Omental fat pad (tissue), 4 donors: Measurements from ENCODE around the gene BIRC6. TPM values are rescaled to one million over a fixed set of nuclear protein-coding genes. Genes with fewer than 3 reads are reported as not detected.

ENCODE experiments used
- ATAC-seq: fragments of 150-250 bp; one replicate; pipeline ENCODE4 v1.9.1; 2016; ENCODE audit warnings: mild to moderate bottlenecking, moderate library complexity; ENCODE audit not compliant: low FRiP score
- DNase-seq: peaks from one replicate; pipeline ENCODE4 v3.0.0-alpha.2; 2019; ENCODE audit warnings: low spot score
- total RNA-seq, 4 donors: library from RNA; depleted of rRNA; stranded (reverse); fragments of >200 nt; gene quantifications; one replicate each; pipeline ENCODE4 v1.1.0, GENCODE V29; 2016
- TF ChIP-seq, protein P1 (sequence below), 3 donors: fragments of 450-650 bp; IDR thresholded peaks; one replicate each; pipeline ENCODE4 v1.5.1; 2016 to 2017; ENCODE audit warnings: antibody characterized with exemption in 3 of 3, mild to moderate bottlenecking in 3 of 3, moderate library complexity in 2 of 3

The BIRC6 gene
- total RNA-seq, 4 donors from 2014 or later, result 118 to 226 (median 151) TPM

DNA sequence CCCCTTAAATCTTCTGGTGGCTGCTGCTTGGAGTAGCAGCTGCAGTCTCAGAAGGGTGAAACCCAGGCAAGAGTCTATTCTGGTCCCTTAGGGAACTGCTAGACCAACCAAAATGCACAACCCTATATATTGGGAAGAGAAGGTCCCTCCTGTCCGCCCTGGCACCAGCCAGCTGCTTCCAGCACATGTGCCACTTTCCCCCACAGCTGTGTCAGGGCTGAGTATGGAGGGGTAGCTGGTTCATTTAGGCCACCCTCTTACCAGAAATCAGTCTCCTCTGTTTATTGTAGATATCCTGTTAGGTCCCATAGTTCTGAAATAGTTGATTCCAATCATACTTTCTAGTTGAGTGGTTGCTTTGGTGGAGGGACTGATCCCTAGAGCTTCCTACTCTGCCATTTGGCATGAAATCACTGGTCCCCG, 68.9 kb downstream of the BIRC6 start:
- ATAC-seq, result no peak
- TF ChIP-seq, protein P1, sequence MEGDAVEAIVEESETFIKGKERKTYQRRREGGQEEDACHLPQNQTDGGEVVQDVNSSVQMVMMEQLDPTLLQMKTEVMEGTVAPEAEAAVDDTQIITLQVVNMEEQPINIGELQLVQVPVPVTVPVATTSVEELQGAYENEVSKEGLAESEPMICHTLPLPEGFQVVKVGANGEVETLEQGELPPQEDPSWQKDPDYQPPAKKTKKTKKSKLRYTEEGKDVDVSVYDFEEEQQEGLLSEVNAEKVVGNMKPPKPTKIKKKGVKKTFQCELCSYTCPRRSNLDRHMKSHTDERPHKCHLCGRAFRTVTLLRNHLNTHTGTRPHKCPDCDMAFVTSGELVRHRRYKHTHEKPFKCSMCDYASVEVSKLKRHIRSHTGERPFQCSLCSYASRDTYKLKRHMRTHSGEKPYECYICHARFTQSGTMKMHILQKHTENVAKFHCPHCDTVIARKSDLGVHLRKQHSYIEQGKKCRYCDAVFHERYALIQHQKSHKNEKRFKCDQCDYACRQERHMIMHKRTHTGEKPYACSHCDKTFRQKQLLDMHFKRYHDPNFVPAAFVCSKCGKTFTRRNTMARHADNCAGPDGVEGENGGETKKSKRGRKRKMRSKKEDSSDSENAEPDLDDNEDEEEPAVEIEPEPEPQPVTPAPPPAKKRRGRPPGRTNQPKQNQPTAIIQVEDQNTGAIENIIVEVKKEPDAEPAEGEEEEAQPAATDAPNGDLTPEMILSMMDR (IDR thresholded peaks at IDR 0.05), result no peak
- DNase-seq, result no peak

DNA sequence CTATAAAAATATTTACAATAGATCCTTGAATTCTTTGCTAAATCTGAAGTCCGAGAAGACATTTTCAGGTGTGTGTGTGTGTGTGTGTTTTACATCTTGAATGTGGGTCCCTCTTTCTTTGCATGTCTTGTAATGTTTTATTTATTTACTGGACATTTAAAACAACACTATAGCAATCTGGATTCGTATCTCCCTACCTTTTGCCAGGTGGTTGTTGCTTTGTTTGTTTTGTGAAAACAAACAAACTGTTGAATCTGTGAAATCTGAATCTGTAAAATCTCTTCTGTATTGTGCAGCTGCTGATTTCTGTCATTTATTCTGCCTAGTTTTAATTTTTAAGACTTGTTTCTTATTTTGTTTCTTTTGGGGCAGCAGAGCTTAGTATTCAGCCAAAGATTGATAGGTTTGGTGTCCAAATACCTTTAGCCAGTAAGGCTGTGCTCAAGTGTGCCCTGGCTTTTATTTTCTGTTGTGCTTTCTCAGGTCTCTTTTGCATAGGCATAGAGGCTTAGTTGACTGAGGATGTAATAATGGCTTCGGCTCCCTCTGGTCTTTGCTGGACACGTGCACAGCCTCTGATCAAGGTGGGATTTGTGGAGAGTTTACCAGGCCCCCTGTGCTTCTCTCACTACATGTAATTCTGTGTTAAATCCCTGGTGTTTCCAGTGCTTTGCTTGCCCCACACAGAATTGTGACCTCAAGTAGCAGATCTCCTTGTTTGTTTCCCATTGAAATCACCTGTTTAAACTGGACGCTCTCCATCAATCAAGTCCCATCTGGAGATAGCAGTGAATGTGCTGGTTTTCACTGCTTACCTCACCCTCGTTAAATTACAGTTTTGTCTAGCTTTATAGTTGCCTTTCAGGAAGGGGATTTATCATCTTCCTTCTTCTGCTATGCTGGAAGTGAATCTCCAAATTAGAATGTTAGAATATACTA, 71.1 kb downstream of the BIRC6 start:
- no peak for DNase-seq
- ATAC-seq, result no peak
- TF ChIP-seq, protein P1 (IDR thresholded peaks at IDR 0.05), result no peak

DNA sequence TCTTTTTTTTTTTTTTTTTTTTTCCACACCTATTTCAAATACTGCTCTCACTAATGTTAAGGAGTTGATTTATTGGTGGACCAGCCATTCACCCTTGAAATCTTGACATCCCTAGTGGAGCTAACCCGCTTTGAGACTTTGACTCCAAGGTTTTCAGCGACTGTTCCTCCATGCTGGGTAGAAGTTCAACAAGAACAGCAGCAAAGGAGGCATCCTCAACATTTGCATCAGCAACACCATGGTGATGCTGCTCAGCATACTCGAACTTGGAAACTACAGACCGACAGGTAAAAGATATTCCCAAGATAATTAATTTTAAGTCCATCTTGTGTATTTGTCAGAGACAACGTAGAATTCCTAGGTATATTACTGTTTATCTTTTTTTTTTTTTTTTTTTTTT, 74.0 kb downstream of the BIRC6 start:
- DNase-seq, result no peak
- ATAC-seq, result no peak
- TF ChIP-seq, protein P1 (IDR thresholded peaks at IDR 0.05), result no peak

DNA sequence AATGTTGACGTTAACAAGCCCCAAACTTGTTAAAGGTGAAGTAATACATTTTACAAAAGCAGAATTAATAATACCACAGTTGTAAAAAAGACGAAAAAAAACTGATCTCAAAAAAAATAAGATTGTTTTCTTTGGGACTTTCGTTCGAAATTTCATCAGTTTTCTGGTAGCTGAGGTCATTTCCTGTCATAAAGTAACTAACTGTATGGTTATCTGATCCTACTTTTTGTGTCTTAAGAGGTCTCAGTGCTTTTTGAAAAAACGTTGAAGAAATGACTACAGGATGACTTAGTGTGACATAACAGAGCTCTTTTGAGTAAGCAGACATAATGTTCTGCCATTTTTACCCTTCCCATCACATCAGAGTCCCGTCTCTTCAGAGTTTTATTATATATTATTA, 79.3 kb downstream of the BIRC6 start:
- TF ChIP-seq, protein P1 (IDR thresholded peaks at IDR 0.05), result no peak
- ATAC-seq (no peak), DNase-seq (no peak)

DNA sequence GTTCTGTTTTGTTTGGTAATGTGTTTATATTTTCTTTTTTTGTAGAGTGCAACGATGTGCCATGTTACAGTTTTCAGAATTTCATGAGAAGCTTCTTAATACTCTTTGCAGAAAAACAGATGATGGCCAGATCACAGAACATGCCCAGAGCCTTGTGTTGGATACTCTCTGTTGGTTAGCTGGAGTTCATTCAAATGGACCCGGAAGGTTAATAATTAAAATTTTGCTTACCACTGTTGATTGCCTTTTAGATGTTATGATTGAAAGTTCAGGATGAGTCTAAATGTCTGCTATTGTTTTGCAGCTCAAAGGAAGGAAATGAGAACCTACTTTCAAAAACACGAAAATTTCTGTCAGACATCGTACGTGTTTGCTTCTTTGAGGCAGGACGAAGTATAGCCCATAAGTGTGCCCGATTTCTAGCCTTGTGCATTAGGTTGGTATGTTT, 85.2 kb downstream of the BIRC6 start:
- no peak for ATAC-seq
- TF ChIP-seq, protein P1 (IDR thresholded peaks at IDR 0.05), result no peak
- DNase-seq, result no peak

DNA sequence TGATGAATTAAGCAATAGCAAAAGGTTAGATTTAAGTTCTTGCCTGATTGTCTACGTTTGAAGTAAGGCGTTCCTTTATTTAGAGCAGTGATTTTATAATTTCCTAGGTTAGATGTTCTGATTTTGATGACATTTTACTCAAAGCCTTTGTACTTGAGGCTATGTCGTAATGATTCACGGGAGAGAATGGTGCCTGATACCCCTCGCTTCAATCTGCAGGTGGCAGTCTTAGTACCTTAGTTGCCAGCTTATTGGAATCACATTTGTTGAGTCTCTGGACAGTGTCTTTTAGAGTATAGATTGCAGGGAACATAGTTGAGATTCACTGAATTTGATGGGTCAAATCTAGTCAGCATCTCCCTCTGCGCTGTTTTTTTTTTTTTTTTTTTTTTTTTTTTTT, 89.5 kb downstream of the BIRC6 start:
- TF ChIP-seq, protein P1 (IDR thresholded peaks at IDR 0.05), result no peak
- DNase-seq (no peak), ATAC-seq (no peak)

DNA sequence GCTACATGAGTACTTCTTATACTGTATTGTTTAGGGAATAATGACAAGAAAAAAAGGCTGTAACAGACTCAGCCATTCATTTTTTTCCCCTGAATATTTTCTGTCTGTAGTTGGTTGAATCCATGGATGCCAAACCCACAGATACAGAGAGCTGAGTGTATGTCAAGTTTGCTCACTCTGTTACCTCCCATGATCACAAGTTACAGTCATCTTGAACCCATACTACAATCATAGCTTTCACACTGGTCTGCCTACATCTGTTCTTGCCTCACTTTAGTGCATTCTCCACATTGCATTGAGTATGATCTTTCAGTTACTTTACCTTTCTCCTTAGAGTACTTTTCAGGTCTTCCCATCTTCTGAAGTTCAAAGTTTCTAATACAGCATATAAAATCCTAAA, 94.0 kb downstream of the BIRC6 start:
- ATAC-seq (no peak), DNase-seq (no peak)
- TF ChIP-seq, protein P1 (IDR thresholded peaks at IDR 0.05), result no peak
